Adipocyte (in vitro differentiated cells): ENCODE data around the gene GPR160.
A peak's percentile ranks its signal among the peaks of the same experiment; 100 is the strongest.

Source experiments
- DNase-seq: peaks from one replicate; pipeline ENCODE4 v3.0.0-alpha.2; 2015; ENCODE audit warnings: low read depth
- H3K27me3 ChIP-seq: replicated peaks from 2 replicates; pipeline ENCODE4 v1.7.0; 2013; ENCODE audit warnings: mild to moderate bottlenecking, low read length, moderate library complexity; ENCODE audit not compliant: control insufficient read depth, insufficient read depth
- H3K36me3 ChIP-seq: 2 replicates; pipeline ENCODE4 v1.7.0; 2013; ENCODE audit warnings: low read length, mild to moderate bottlenecking, moderate library complexity; ENCODE audit not compliant: control insufficient read depth, insufficient read depth, severe bottlenecking
- H3K4me1 ChIP-seq: 2 replicates; pipeline ENCODE4 v1.7.0; 2013; ENCODE audit warnings: mild to moderate bottlenecking, low read length, moderate library complexity; ENCODE audit not compliant: control insufficient read depth, insufficient read depth
- H3K4me3 ChIP-seq: 2 replicates; pipeline ENCODE4 v1.7.0; 2013; ENCODE audit warnings: mild to moderate bottlenecking, low read length, moderate library complexity
- H3K9ac ChIP-seq: 2 replicates; pipeline ENCODE4 v1.7.0; 2013; ENCODE audit warnings: mild to moderate bottlenecking, low read length, moderate library complexity
- H3K9me3 ChIP-seq: 2 replicates; pipeline ENCODE4 v1.7.0; 2013; ENCODE audit warnings: mild to moderate bottlenecking, low read length, moderate library complexity; ENCODE audit not compliant: control insufficient read depth

Gene GPR160

DNA sequence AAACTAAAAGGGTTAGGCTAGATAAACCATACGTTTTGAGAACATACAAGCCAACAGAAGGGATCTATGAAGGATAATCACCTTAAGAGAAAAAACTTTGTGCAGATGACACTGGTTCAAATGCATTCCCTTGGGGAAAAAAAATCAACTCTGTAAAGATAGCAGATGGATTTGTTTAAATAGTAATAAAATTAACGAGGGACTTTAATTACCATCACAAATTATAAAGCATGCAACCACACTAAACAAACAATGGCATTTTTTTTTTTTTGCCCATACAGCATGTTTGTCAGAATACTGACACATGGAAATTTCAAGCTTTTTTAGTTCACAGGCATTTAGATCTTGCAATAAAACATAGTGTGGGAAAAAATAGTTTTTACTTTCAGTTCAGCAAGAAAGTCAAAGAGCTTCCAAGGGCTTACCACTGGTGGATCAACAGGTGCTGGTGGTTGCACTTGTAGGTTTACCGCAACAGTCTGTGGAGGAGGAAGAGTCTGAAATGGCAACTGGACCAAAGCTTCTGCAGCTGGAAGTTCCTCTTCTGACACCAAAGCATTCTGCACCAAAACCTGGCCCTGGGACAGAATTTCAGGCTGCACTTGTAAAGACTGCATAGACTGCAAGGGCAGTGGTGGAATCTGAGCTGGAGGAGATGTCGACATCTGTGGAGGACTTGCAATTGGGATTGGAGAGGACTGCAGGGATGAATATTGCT is 90.6 kb downstream of the GPR160 start:
- H3K36me3 ChIP-seq = peaks cover 54% of the 10 kb centered on the region
- no peak overlapping the region for H3K4me3 ChIP-seq
- DNase-seq = no peak
- H3K9me3 ChIP-seq = peaks cover 5% of the 10 kb centered on the region
- peaks cover 12% of the 10 kb centered on the region for H3K4me1 ChIP-seq
- H3K27me3 ChIP-seq = no peaks in the 10 kb centered on the region
- no peak overlapping the region for H3K9ac ChIP-seq

DNA sequence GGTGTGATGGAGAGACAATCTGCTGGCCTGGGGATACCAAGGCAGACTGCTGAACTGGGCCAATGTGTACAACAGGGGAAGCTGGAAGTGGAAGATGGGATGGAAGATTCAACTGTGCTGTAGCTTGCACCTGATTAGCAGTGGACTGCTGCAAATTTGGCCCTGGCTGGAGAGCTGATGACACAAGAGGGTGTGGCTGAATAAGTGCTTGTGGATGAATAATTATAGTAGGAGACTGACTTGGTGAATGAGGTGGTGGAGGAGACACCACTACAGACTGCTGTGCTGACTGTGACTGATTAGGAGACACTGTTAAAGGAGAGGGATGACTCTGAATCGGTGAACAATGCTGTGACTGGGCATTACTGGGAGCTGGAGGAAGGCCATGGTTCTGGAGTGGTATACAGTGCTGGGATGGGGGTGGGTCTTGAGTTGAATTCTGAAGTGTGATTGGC is 91.2 kb downstream of the GPR160 start:
- Histone ChIP-seq H3K9ac (no peak overlapping the region), H3K36me3 (peaks cover 60% of the 10 kb centered on the region), H3K4me3 (no peak overlapping the region), H3K27me3 (no peaks in the 10 kb centered on the region), H3K4me1 (peaks cover 12% of the 10 kb centered on the region), H3K9me3 (peaks cover 5% of the 10 kb centered on the region)
- no peak for DNase-seq

DNA sequence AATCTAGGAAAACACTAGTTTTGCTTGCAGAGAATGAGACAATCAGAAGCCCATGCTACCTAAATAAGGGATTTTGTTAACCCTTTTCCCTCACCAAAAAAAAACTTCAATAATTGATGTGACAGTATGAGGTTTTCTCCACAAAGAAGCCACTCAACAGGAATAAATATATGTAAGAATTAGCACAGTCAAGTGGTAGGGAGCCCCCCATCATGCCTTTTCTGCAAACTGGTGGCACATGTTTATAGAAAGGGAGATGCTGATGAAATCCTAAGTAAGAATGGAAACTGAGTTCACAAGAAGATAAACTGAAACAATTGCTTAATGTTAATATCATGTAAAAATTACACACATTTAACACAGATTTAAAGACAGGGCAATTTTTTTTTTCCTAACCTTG is 92.7 kb downstream of the GPR160 start:
- Histone ChIP-seq H3K9ac (peak overlapping the region; percentile 25), H3K9me3 (peaks cover 5% of the 10 kb centered on the region), H3K27me3 (no peaks in the 10 kb centered on the region), H3K4me3 (no peak overlapping the region), H3K36me3 (peaks cover 67% of the 10 kb centered on the region), H3K4me1 (peaks cover 12% of the 10 kb centered on the region)
- peak; percentile 47 for DNase-seq

DNA sequence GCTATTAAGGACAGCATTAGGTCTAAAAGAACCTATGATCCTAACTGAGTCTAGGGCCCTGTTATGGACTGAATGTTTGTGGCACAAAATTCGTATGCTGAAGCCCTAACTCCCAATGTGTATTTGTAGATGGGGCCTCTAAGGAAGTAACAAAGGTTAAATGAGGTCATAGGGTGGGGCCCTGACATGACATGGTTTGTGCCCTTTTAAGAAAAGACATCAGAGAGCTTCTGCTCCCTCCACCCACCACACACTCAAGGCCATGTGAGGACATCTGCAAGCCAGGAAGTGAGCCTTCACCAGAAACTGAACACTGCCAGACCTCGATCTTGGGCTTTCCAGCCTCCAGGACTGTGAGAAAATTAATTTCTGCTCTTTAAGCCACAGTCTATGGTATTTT is 94.5 kb downstream of the GPR160 start:
- Histone ChIP-seq H3K27me3 (no peaks in the 10 kb centered on the region), H3K36me3 (peaks cover 78% of the 10 kb centered on the region), H3K4me1 (peaks cover 12% of the 10 kb centered on the region), H3K9ac (no peak overlapping the region), H3K4me3 (peak overlapping the region; percentile 18), H3K9me3 (peaks cover 5% of the 10 kb centered on the region)
- no peak for DNase-seq
